Body of pancreas (tissue), 4 donors: ENCODE measurements around the gene ULK1.

Experiments used
- POLR2A ChIP-seq, 3 donors: fragments of 450-650 bp; IDR thresholded peaks; one replicate each; pipeline ENCODE4 v1.6.1; 2016; ENCODE audit warnings: antibody characterized with exemption in 3 of 3, mild to moderate bottlenecking in 2 of 3
- TF ChIP-seq, protein P1 (sequence below), 7 experiments: fragments of 450-650 bp in 4 of 7; fragments of 200-600 bp in 3 of 7; sonication (generic) in 3 of 7; IDR thresholded peaks; one replicate each; pipeline ENCODE4 v1.5.1; 2016 to 2019; ENCODE audit warnings: antibody characterized with exemption in 7 of 7

- TF ChIP-seq POLR2A (IDR thresholded peaks at IDR 0.05), result peak in 1 of 3 donors; percentile 7
- TF ChIP-seq, protein P1, sequence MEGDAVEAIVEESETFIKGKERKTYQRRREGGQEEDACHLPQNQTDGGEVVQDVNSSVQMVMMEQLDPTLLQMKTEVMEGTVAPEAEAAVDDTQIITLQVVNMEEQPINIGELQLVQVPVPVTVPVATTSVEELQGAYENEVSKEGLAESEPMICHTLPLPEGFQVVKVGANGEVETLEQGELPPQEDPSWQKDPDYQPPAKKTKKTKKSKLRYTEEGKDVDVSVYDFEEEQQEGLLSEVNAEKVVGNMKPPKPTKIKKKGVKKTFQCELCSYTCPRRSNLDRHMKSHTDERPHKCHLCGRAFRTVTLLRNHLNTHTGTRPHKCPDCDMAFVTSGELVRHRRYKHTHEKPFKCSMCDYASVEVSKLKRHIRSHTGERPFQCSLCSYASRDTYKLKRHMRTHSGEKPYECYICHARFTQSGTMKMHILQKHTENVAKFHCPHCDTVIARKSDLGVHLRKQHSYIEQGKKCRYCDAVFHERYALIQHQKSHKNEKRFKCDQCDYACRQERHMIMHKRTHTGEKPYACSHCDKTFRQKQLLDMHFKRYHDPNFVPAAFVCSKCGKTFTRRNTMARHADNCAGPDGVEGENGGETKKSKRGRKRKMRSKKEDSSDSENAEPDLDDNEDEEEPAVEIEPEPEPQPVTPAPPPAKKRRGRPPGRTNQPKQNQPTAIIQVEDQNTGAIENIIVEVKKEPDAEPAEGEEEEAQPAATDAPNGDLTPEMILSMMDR (IDR thresholded peaks at IDR 0.05), result no peak
These were observed 7.3 kb downstream of the ULK1 start for GRCh38 chr12:131901431-131902331.
